H9 (cell line): ENCODE results near the gene MID1. TPM values are rescaled to one million over a fixed set of nuclear protein-coding genes. Genes with fewer than 3 reads are reported as not detected.

Experiments
- DNase-seq: peaks from one replicate; pipeline ENCODE4 v3.0.0-alpha.2; 2017
- H2AFZ ChIP-seq: one replicate; pipeline ENCODE4 v1.6.1; 2013; ENCODE audit warnings: mild to moderate bottlenecking, low read length, control low read depth, moderate library complexity
- H2AK5ac ChIP-seq: 2 replicates; pipeline ENCODE4 v1.6.1; 2013; ENCODE audit warnings: low read length, control low read depth, mixed read lengths; ENCODE audit not compliant: insufficient read length
- H2BK120ac ChIP-seq: one replicate; pipeline ENCODE4 v1.6.1; 2013; ENCODE audit warnings: low read depth, mild to moderate bottlenecking, low read length, control low read depth, inconsistent platforms; ENCODE audit not compliant: poor library complexity, severe bottlenecking
- H2BK12ac ChIP-seq: 2 replicates; pipeline ENCODE4 v1.6.1; 2013; ENCODE audit warnings: low read length, control low read depth, mixed read lengths, low read depth; ENCODE audit not compliant: insufficient read length
- H2BK15ac ChIP-seq: 2 replicates; pipeline ENCODE4 v1.6.1; 2013; ENCODE audit warnings: low read depth, low read length, control low read depth
- H2BK20ac ChIP-seq: one replicate; pipeline ENCODE4 v1.6.1; 2013; ENCODE audit warnings: low read depth, mild to moderate bottlenecking, low read length, control low read depth, inconsistent platforms; ENCODE audit not compliant: poor library complexity, severe bottlenecking
- H2BK5ac ChIP-seq: 2 replicates; pipeline ENCODE4 v1.6.1; 2013; ENCODE audit warnings: low read length, control low read depth, mixed read lengths; ENCODE audit not compliant: insufficient read length
- H3K14ac ChIP-seq: 2 replicates; pipeline ENCODE4 v1.6.1; 2013; ENCODE audit warnings: low read length, control low read depth; ENCODE audit not compliant: insufficient read depth
- H3K18ac ChIP-seq: 2 replicates; pipeline ENCODE4 v1.6.1; 2013; ENCODE audit warnings: low read depth, mild to moderate bottlenecking, mixed read lengths, low read length, control low read depth; ENCODE audit not compliant: insufficient read length
- H3K23ac ChIP-seq: 2 replicates; pipeline ENCODE4 v1.6.1; 2013; ENCODE audit warnings: low read length, control low read depth, mixed read lengths, low read depth; ENCODE audit not compliant: insufficient read length
- H3K23me2 ChIP-seq: 2 replicates; pipeline ENCODE4 v1.6.1; 2013; ENCODE audit warnings: low read depth, mild to moderate bottlenecking, mixed read lengths, low read length, control low read depth; ENCODE audit not compliant: insufficient read length, poor library complexity, severe bottlenecking
- H3K27ac ChIP-seq: 2 replicates; pipeline ENCODE4 v1.5.1; 2013; ENCODE audit warnings: low read length, control low read depth, mixed read lengths, low read depth; ENCODE audit not compliant: insufficient read length
- H3K27me3 ChIP-seq: 2 replicates; pipeline ENCODE4 v1.6.1; 2013; ENCODE audit warnings: low read length, control low read depth, inconsistent platforms; ENCODE audit not compliant: insufficient read depth
- H3K4ac ChIP-seq: 2 replicates; pipeline ENCODE4 v1.6.1; 2013; ENCODE audit warnings: low read depth, mild to moderate bottlenecking, control low read depth, inconsistent platforms, low read length, moderate library complexity
- H3K4me1 ChIP-seq: 2 replicates; pipeline ENCODE4 v1.6.1; 2013; ENCODE audit warnings: low read length, control low read depth, inconsistent platforms; ENCODE audit not compliant: insufficient read depth
- H3K4me2 ChIP-seq: 2 replicates; pipeline ENCODE4 v1.6.1; 2013; ENCODE audit warnings: low read length, control low read depth, mixed read lengths; ENCODE audit not compliant: insufficient read length, insufficient read depth
- H3K56ac ChIP-seq: 2 replicates; pipeline ENCODE4 v1.6.1; 2013; ENCODE audit warnings: low read depth, mild to moderate bottlenecking, mixed read lengths, low read length, control low read depth; ENCODE audit not compliant: insufficient read length
- H3K79me1 ChIP-seq: 2 replicates; pipeline ENCODE4 v1.6.1; 2013; ENCODE audit warnings: low read depth, mild to moderate bottlenecking, moderate library complexity, low read length, control low read depth, inconsistent platforms; ENCODE audit not compliant: insufficient read depth, poor library complexity, severe bottlenecking
- H3K79me2 ChIP-seq: 2 replicates; pipeline ENCODE4 v1.6.1; 2013; ENCODE audit warnings: low read length, control low read depth, inconsistent platforms; ENCODE audit not compliant: insufficient read depth
- H3K9ac ChIP-seq: 2 replicates; pipeline ENCODE4 v1.6.1; 2013; ENCODE audit warnings: low read length, control low read depth, mixed read lengths; ENCODE audit not compliant: insufficient read length; ENCODE audit errors: extremely low read depth
- H3K9me3 ChIP-seq: one replicate; pipeline ENCODE4 v1.6.1; 2013; ENCODE audit warnings: low read depth, low read length, inconsistent platforms; ENCODE audit not compliant: control insufficient read depth
- H3T11ph ChIP-seq: one replicate; pipeline ENCODE4 v1.6.1; 2013; ENCODE audit warnings: mild to moderate bottlenecking, low read length, control low read depth, inconsistent platforms
- H4K20me1 ChIP-seq: one replicate; pipeline ENCODE4 v1.6.1; 2013; ENCODE audit not compliant: control insufficient read depth, insufficient read length, insufficient read depth
- H4K5ac ChIP-seq: 2 replicates; pipeline ENCODE4 v1.6.1; 2013; ENCODE audit warnings: low read depth, mild to moderate bottlenecking, mixed read lengths, low read length, control low read depth; ENCODE audit not compliant: insufficient read length
- H4K8ac ChIP-seq: replicated peaks from 2 replicates; pipeline ENCODE4 v1.6.1; 2013; ENCODE audit warnings: low read length, control low read depth, mixed read lengths, low read depth; ENCODE audit not compliant: insufficient read length
- H4K91ac ChIP-seq: 2 replicates; pipeline ENCODE4 v1.6.1; 2013; ENCODE audit warnings: low read depth, mild to moderate bottlenecking, moderate library complexity, mixed read lengths, low read length, control low read depth; ENCODE audit not compliant: insufficient read length
- H3K27ac Mint-ChIP-seq, 3 experiments: 2 replicates in 2 of 3; 3 replicates in 1 of 3; pipeline ENCODE4 v1.8.0; 2020 to 2021; ENCODE audit warnings: mixed read lengths in 3 of 3, mild to moderate bottlenecking in 1 of 3, moderate library complexity in 1 of 3
- H3K27me3 Mint-ChIP-seq: 2 replicates; pipeline ENCODE4 v1.8.0; 2021; ENCODE audit warnings: low read depth, mild to moderate bottlenecking, moderate library complexity, mixed read lengths
- H3K36me3 Mint-ChIP-seq, 3 experiments: 2 replicates in 2 of 3; 3 replicates in 1 of 3; pipeline ENCODE4 v1.8.0; 2020 to 2021; ENCODE audit warnings: low read depth in 3 of 3, mixed read lengths in 3 of 3; ENCODE audit not compliant: insufficient read depth in 1 of 3
- H3K4me1 Mint-ChIP-seq, 2 experiments: 2 replicates each; pipeline ENCODE4 v1.8.0; 2020; ENCODE audit warnings: mixed read lengths in 2 of 2
- H3K4me3 Mint-ChIP-seq, 2 experiments: 2 replicates in 1 of 2; 3 replicates in 1 of 2; pipeline ENCODE4 v1.8.0; 2020 to 2021; ENCODE audit warnings: mild to moderate bottlenecking in 2 of 2, mixed read lengths in 2 of 2, moderate library complexity in 1 of 2
- H3K9me3 Mint-ChIP-seq, 2 experiments: 2 replicates in 1 of 2; 3 replicates in 1 of 2; pipeline ENCODE4 v1.8.0; 2020; ENCODE audit warnings: mild to moderate bottlenecking in 2 of 2, mixed read lengths in 2 of 2, moderate library complexity in 1 of 2
- CTCF ChIP-seq: fragments of 200-600 bp; sonication (generic); conservative IDR thresholded peaks from 3 replicates; pipeline ENCODE4 v1.8.0; 2021; ENCODE audit warnings: antibody characterized with exemption, mild to moderate bottlenecking
- WGBS: extraction: QIAGEN DNeasy Blood & Tissue Kit; methylation state at CpG from one replicate; pipeline ENCODE4 v1.1.7; 2013; ENCODE audit warnings: missing lambda C conversion rate, low lambda C conversion rate, mixed read lengths; ENCODE audit not compliant: insufficient read length; ENCODE audit errors: extremely low coverage; 5-methylcytosine and 5-hydroxymethylcytosine counted together
- total RNA-seq: library from RNA; stranded (reverse); gene quantifications from 2 replicates; pipeline ENCODE4 v1.2.1, GENCODE V29; 2021

MID1 gene
- total RNA-seq, 1 experiment from 2014 or later = 32.9 TPM

GRCh38 chrX:10495677-10496076 is 124.7 kb downstream of the MID1 start:
- H3K4ac ChIP-seq = no peak overlapping the region
- H3K27me3 ChIP-seq = no peaks in the 10 kb centered on the region
- no peak overlapping the region for H2BK5ac ChIP-seq
- H3K9me3 Mint-ChIP-seq = peaks cover 11 to 12% of the 10 kb centered on the region in 2 experiments
- H2AFZ ChIP-seq = no peak overlapping the region
- WGBS = no CpG with 5 or more reads among the region's 3 CpGs
- no peak for TF ChIP-seq CTCF
- no peaks in the 10 kb centered on the region for H3K23me2 ChIP-seq
- no peaks in the 10 kb centered on the region for H3K79me1 ChIP-seq
- no peak overlapping the region for H3K56ac ChIP-seq
- no peak overlapping the region for H3K9ac ChIP-seq
- H4K8ac ChIP-seq = no peak overlapping the region
- H4K5ac ChIP-seq = no peak overlapping the region
- H4K20me1 ChIP-seq = no peaks in the 10 kb centered on the region
- no peaks in the 10 kb centered on the region for H3K9me3 ChIP-seq
- no peak overlapping the region for H2BK15ac ChIP-seq
- H3K14ac ChIP-seq = no peak overlapping the region
- no peak overlapping the region for H3T11ph ChIP-seq
- no peak for DNase-seq
- no peak overlapping the region for H2BK20ac ChIP-seq
- H3K4me1 ChIP-seq = no peaks in the 10 kb centered on the region
- H3K27me3 Mint-ChIP-seq = no peaks in the 10 kb centered on the region; the same call in 1 of the 2 replicates
- H3K4me2 ChIP-seq = no peak overlapping the region
- H3K18ac ChIP-seq = no peak overlapping the region
- H3K27ac Mint-ChIP-seq = no peak overlapping the region
- no peak overlapping the region for H4K91ac ChIP-seq
- no peak overlapping the region for H2BK120ac ChIP-seq
- H3K27ac ChIP-seq = no peak overlapping the region
- H3K23ac ChIP-seq = no peak overlapping the region
- peaks cover 2% of the 10 kb centered on the region; the same call in 1 of the 2 replicates for H3K79me2 ChIP-seq
- H3K36me3 Mint-ChIP-seq = peaks cover 0 to 27% (median 15%) of the 10 kb centered on the region in 3 experiments; a peak in 6 of 7 replicates
- no peaks in the 10 kb centered on the region for H3K4me1 Mint-ChIP-seq
- H2AK5ac ChIP-seq = no peak overlapping the region
- H3K4me3 Mint-ChIP-seq = no peak overlapping the region
- H2BK12ac ChIP-seq = no peak overlapping the region
